ENCODE data around the gene HAS3.

Gene HAS3

GRCh38 chr16:69094501-69094900 lies 11.0 kb upstream of the HAS3 start:
- no peak for DNase-seq

- DNase-seq = no peak
Measured at GRCh38 chr16:69095193-69095592, 10.3 kb upstream of the HAS3 start.

- DNase-seq = peak; percentile 59
Measured at GRCh38 chr16:69100071-69100691, 5.3 kb upstream of the HAS3 start.

DNA sequence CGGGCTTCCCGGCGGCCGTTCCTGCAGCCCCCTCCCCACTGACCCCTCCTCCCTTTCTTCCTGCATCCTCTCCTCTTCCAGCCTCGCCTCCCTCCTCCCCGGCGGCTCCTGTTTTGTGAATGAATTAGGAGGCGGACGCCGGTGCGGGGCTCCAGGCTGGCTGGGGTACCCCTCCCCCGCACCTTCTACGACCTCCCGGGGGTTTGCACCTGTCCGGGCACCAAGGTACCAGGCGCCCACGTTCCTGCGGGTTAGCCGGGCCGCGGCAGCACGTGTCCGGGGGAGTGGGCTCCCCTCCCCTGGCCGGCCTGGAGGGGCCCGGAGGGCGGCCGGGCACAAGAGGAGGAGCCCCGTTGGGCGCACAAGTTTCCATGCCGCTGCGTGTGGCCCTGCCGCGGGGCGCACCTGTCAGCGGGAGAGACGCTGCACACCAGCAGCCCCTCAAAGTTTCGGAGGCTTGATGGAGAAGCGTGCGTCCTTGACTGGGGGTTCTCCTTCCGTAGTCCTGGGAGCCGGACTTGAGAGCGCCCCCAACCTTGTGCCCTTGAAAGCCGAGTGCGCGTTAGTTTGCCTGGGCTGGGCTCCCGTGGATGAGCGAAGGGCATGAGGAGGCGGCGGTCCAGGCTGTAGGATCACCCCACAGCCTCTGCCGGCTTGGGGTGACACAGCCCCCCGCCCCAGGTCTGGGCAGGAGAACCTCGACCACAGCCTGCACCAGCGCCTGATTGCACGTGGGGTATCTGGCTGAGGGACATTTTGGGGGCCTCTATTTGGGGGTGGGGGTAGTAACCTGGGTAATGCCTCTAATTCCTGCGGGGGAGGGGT lies 1.2 kb downstream of the HAS3 start:
- no peak for DNase-seq

GRCh38 chr16:69107316-69107962 lies 2.0 kb downstream of the HAS3 start:
- DNase-seq = no peak

DNA sequence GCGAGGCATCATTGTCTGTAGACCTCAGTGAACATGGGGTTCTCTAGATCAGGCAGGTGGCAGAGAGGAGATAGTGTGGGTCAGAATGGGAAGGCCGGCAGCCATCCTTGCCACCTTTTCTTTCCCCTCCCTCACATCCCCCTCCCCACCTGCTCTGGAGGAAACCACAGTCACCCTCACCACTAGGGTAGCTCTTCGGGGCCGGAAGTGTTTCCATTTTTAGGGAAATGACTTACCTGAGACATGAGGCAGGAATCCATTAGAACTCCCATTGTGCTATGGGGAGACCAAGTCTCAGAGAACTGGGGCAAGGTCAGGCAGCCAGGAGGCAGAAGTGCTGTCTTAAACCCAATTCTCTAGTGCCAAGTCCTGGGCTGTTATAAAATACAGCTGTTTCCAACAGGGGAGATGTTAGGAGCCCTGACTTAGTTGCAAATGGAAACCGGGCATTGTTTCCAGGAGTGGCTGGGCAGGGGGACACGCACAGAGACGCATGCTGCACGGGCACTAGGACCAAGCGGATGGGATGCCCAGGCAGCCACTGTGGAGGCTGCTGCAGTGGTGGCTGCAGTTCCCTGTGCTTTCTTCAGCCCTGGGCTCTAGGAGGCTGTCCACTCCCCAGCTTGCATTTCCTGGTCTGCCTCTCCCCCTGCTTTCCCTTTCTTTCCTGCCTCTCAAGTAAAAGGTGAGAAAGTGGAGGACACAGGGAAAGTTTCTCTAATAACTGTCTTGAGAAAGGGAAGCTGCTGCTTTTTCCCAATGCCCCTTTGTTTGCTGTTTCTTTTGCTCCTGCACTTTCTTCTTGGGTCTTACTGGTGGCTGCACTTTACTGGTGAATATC lies 2.8 kb downstream of the HAS3 start:
- DNase-seq = no peak

- DNase-seq = no peak
Measured at GRCh38 chr16:69108905-69109252, 3.4 kb downstream of the HAS3 start.

DNA sequence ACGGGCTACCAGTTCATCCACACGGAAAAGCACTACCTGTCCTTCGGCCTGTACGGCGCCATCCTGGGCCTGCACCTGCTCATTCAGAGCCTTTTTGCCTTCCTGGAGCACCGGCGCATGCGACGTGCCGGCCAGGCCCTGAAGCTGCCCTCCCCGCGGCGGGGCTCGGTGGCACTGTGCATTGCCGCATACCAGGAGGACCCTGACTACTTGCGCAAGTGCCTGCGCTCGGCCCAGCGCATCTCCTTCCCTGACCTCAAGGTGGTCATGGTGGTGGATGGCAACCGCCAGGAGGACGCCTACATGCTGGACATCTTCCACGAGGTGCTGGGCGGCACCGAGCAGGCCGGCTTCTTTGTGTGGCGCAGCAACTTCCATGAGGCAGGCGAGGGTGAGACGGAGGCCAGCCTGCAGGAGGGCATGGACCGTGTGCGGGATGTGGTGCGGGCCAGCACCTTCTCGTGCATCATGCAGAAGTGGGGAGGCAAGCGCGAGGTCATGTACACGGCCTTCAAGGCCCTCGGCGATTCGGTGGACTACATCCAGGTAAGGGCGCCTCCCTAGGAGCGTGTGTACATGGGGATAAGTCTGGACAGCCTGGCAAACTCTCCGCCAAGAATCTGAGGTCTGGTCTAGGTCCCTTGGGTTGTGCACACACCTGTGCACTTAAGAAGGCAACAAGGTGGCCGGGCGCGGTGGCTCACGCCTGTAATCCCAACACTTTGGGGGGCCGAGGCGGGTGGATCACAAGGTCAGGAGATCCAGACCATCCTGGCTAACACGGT lies 4.2 kb downstream of the HAS3 start:
- DNase-seq = no peak

DNA sequence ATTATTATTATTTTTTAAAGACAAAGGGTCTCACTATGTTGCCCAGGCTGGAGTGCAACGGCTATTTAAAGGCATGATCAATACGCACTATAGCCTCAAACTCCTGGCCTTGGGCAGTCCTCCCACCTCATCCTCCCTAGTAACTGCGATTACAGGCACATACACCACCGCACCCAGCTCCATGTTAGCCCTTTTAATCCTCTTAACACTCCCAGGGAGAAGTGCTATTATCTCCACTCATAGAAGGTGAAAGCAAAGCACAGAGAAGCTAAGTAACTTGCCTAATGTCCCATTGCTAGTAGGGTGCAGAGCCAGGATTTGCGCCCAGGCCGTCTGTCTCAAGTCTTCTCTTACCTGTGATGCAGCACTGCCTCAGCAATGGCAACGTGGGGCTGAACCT lies 5.0 kb downstream of the HAS3 start:
- DNase-seq = no peak

DNA sequence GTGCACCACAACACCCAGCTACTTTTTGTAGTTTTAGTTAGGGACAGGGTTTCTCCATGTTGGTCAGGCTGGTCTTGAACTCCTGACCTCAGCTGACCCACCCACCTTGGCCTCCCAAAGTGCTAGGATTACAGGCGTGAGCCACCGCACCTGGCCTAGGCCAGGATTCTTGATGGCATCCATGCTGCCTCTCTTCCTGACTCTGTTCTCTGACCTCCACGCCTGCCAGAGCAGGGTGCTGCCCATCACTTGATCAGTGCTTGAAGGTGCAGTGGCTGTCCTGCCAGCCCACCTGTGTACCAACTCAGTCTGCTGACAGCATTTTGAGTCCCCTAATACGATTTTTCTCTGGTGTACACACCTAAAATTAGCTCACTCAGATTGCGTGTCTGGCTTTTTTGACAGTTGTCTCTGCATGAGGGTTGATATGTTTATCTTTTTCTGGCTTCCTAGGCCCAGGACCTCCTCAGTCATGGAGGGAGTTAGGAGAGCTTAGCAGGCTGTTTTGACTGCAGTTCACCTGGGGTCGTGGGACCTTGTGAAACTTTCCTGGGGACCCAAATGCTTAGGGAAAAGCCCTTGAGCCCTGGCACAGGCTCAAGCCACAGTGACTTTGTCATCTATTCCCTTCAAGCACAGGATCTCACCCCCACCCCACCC lies 5.9 kb downstream of the HAS3 start:
- no peak for DNase-seq

- no peak for DNase-seq
Measured at GRCh38 chr16:69111876-69112230, 6.4 kb downstream of the HAS3 start.

DNA sequence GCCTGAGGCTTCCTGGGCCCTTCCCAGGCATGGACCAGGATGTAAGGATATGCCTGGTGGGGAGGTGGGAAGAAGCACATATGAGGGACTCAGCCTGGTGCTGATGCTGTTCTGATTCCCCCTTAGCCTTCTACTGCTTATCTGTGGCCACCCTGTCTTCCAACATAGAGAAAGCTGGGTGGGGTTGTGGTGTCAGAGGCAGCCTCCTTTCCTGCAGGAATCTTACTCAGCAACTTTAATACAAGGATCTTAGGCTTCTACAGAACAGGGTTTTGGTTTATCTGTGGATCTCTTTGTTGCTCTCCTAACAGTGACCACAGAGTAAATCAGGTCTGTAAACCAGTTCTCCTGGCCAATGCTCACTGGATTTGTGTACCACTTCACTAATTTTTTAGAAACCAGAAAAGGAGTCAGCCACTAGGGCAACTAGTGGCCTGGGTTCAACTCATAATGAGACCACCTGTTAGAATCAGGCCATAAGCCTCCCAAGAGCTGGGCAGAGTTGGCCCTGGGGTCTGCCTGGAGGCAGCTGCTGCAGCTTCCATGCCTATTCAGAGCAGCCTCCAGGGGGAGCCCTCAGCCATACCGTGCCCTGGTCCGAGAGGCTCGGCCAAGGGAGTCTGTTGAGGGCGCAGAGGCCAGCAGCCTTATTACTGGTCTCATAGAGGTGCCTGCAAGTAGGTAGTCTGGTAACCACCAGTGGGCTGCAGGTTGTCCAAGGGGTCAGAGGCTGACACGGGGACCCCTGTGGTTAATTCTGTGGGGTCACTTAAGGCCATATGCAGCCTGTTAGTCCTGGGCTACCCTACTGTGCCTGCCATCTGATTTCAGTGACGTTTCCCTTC lies 7.1 kb downstream of the HAS3 start:
- DNase-seq = no peak

DNA sequence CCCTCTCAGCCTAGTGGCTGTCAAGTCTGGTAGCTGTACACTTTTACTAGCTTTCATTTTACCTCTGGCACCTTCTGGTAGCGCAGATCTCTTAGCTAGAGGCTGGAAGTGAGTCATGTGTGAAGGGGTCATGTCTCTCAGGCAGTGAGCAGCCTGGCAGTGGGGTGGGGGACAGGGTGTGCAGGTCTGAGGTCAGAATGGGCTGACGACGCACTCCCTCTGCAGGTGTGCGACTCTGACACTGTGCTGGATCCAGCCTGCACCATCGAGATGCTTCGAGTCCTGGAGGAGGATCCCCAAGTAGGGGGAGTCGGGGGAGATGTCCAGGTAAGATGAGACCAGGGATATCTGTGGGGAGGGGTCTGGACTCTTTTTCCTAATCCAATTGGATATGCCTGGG lies 7.8 kb downstream of the HAS3 start:
- no peak for DNase-seq

DNA sequence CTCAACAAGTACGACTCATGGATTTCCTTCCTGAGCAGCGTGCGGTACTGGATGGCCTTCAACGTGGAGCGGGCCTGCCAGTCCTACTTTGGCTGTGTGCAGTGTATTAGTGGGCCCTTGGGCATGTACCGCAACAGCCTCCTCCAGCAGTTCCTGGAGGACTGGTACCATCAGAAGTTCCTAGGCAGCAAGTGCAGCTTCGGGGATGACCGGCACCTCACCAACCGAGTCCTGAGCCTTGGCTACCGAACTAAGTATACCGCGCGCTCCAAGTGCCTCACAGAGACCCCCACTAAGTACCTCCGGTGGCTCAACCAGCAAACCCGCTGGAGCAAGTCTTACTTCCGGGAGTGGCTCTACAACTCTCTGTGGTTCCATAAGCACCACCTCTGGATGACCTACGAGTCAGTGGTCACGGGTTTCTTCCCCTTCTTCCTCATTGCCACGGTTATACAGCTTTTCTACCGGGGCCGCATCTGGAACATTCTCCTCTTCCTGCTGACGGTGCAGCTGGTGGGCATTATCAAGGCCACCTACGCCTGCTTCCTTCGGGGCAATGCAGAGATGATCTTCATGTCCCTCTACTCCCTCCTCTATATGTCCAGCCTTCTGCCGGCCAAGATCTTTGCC lies 9.0 kb downstream of the HAS3 start:
- no peak for DNase-seq

GRCh38 chr16:69114976-69115355 lies 9.5 kb downstream of the HAS3 start:
- DNase-seq = no peak

- no peak for DNase-seq
Measured at GRCh38 chr16:69115361-69115760, 9.9 kb downstream of the HAS3 start.

- no peak for DNase-seq
Measured at GRCh38 chr16:69115837-69116236, 10.4 kb downstream of the HAS3 start.

GRCh38 chr16:69116256-69116875 lies 10.9 kb downstream of the HAS3 start:
- no peak for DNase-seq

- DNase-seq = no peak
Measured at GRCh38 chr16:69116906-69117305, 11.5 kb downstream of the HAS3 start.

- no peak for DNase-seq
Measured at GRCh38 chr16:69118468-69118867, 13.0 kb downstream of the HAS3 start.

Data from NCI-H1105 (cell line).